NT2/D1 (cell line): ENCODE measurements around the gene GPR150.
A peak's percentile ranks its signal among the peaks of the same experiment; 100 is the strongest.
"Not testable (repeated sequence)": the region's sequence is repeated elsewhere in the genome, so short reads cannot be mapped to it uniquely, and the experiment has no call there.

Source experiments
- DNase-seq: peaks from one replicate; pipeline ENCODE4 v3.0.0-alpha.2; 2011; ENCODE audit warnings: low read depth, low spot score
- H3K27me3 ChIP-seq: 2 replicates; pipeline ENCODE4 v1.6.0; 2011; ENCODE audit warnings: mild to moderate bottlenecking; ENCODE audit not compliant: insufficient read length, insufficient read depth
- H3K36me3 ChIP-seq: 2 replicates; pipeline ENCODE4 v1.6.1; 2011; ENCODE audit warnings: mild to moderate bottlenecking, low read length, mixed read lengths; ENCODE audit not compliant: insufficient read depth, insufficient read length
- H3K4me1 ChIP-seq: 2 replicates; pipeline ENCODE4 v1.5.1; 2011; ENCODE audit not compliant: insufficient read depth, insufficient read length
- H3K4me3 ChIP-seq: 2 replicates; pipeline ENCODE4 v1.5.1; 2011; ENCODE audit warnings: low read depth; ENCODE audit not compliant: insufficient read length
- H3K9ac ChIP-seq: 2 replicates; pipeline ENCODE4 v1.6.0; 2011; ENCODE audit warnings: low read depth; ENCODE audit not compliant: insufficient read length
- H3K9me3 ChIP-seq: 2 replicates; pipeline ENCODE4 v1.5.1; 2011; ENCODE audit warnings: mild to moderate bottlenecking, low read length; ENCODE audit not compliant: insufficient read depth
- SUZ12 ChIP-seq: IDR thresholded peaks from 2 replicates; pipeline ENCODE4 v1.6.1; 2011; ENCODE audit not compliant: insufficient read length, insufficient read depth; ENCODE audit errors: extremely low read depth
- YY1 ChIP-seq: IDR thresholded peaks from 2 replicates; pipeline ENCODE4 v1.6.1; 2011; ENCODE audit not compliant: insufficient read length, insufficient read depth
- ZNF274 ChIP-seq: IDR thresholded peaks from 2 replicates; pipeline ENCODE4 v1.6.1; 2011; ENCODE audit warnings: mild to moderate bottlenecking, low read depth, low read length

The GPR150 gene

DNA sequence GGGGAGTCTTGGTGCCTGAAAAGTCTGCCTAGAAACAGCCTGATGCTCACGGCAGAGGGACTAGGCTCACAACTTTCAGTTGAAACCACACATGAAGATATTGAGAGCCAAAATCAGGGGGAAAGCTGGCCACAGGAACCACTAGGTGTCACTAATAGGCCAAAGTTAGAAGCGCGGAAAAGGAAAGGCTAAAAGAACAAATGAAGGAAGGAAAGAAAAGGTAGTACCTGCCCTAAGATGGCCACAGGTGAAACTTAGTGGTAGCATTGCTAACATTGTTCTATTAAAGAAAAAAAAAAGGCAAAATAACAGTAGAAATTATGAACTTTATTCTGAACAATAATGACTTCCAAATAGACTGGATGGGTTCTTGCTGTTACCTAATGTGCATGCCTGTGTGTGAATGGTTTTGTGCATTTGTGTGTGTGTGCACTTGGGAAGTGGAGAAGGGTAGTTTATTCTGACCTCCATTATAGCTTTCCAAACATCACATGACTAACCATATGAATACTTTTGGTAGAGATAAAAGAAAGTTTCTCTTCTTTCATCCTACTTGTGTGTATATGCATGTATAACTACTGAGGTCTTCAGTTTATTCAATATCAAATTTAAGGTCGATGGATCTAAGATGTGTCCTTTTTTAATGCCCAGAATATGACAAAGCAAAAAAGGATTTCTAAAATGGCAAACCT lies 24.6 kb downstream of the GPR150 start:
- H3K4me3 ChIP-seq: no peak overlapping the region

DNA sequence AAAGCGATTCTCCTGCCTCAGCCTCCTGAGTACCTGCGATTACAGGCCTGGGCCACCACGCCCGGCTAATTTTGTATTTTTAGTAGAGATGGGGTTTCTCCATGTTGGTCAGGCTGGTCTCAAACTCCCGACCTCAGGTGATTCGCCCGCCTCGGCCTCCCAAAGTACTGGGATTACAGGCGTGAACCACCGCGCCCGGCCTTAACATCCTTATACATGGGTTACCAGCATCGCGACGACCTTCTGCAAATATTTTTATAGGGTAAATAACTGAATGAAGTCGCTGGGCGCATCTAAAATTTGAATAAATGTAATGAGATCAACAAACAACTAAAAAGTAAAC lies 26.3 kb downstream of the GPR150 start:
- H3K9me3 ChIP-seq, H3K36me3 ChIP-seq, DNase-seq, H3K4me1 ChIP-seq, H3K9ac ChIP-seq, H3K27me3 ChIP-seq, H3K4me3 ChIP-seq: not testable (repeated sequence)

More for the DNA sequence above, 24.6 kb downstream of the GPR150 start:
- TF ChIP-seq SUZ12: no peak
- TF ChIP-seq ZNF274: no peak
- no peak for TF ChIP-seq YY1
- H3K9ac ChIP-seq: no peak overlapping the region
- no peaks in the 10 kb centered on the region for H3K4me1 ChIP-seq
- no peak for DNase-seq
- H3K27me3 ChIP-seq: no peaks in the 10 kb centered on the region
- H3K9me3 ChIP-seq: no peaks in the 10 kb centered on the region
- no peaks in the 10 kb centered on the region for H3K36me3 ChIP-seq

- Histone ChIP-seq H3K9ac (peak within 1 kb of the TSS; percentile 51), H3K36me3 (no peaks in the 10 kb centered on the region), H3K27me3 (no peaks in the 10 kb centered on the region), H3K9me3 (no peaks in the 10 kb centered on the region), H3K4me1 (no peaks in the 10 kb centered on the region), H3K4me3 (peak within 1 kb of the TSS; percentile 29)
- no peak for TF ChIP-seq ZNF274
- TF ChIP-seq YY1: no peak
- no peak for TF ChIP-seq SUZ12
- DNase-seq: peak; percentile 88
Observed at GRCh38 chr5:95646569-95647431, 26.9 kb downstream of the GPR150 start, which contains the start of gene RFESD. TSS of gene RFESD (plus strand) at chr5:95646777. CDS start at chr5:95652272, 5,495 bp downstream.

DNA sequence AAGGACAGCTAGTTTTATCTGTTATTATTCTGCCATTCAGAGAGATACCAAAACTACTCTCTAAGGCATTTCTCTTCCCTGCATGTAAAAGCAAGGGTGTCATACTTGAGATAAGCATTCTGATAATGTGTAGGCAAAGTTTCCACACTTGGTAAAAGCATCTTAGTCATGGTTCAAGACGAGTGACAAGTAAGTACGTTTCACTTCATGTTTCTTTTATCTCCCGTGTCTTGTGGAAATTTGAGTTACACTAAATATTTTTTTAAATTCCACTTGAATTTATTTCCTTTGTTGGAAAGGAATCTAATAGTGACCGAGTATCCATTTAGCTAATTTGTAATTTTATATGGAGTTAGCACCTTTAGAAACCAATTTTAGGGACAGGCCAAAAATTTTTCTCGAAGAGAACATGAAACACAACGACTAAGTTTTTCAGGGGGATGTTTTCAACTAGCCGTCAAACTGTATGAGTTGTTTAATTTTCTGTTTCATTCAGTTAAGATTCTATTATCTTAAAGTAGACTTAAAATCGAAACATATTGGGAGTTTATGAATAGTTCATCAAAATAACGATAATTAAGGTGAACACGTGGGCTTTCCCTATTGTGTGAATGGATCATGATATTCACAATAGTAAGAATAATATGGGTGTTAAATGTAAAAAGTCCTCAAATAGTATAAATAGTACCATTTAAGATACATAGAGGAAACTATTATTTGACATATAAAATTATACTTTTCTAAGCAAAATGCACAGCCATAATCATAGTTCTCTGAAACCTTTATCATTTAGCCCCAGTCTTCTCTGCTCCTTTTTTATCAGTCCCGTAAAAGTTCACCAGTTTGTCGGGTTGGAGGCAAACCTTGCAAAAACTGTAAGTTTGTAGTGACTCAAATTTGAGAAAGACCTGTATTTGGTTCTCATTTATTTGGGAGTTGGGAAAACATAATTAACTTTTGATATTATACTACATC lies 28.3 kb downstream of the GPR150 start:
- no peak for DNase-seq
- Histone ChIP-seq H3K4me3 (no peak overlapping the region), H3K4me1 (no peaks in the 10 kb centered on the region), H3K9ac (no peak overlapping the region), H3K27me3 (no peaks in the 10 kb centered on the region), H3K9me3 (no peaks in the 10 kb centered on the region), H3K36me3 (no peaks in the 10 kb centered on the region)
- TF ChIP-seq YY1: no peak
- TF ChIP-seq ZNF274: no peak
- no peak for TF ChIP-seq SUZ12

DNA sequence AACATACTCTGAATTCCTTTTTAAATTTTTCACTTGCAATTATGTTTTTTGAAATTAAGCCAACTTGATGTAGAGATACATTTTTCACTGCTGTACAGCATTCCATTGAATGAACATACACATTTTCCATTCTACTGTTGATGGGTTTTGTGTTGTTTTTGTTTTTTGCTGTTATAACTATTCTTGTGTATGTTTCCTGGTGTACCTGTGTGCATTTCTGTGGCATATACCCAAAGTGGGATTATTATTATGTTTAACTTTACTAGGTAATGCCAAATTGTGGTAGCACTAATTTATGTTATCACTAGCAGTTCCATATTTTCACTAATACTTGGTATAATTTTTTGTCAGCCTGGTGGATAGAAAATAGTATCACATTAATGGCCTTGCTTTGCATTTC lies 29.4 kb downstream of the GPR150 start:
- Histone ChIP-seq H3K36me3 (no peaks in the 10 kb centered on the region), H3K27me3 (no peaks in the 10 kb centered on the region), H3K4me3 (no peak overlapping the region), H3K4me1 (no peaks in the 10 kb centered on the region), H3K9ac (no peak overlapping the region), H3K9me3 (no peaks in the 10 kb centered on the region)
- DNase-seq: no peak
- TF ChIP-seq YY1 (no peak), SUZ12 (no peak), ZNF274 (no peak)

GRCh38 chr5:95649842-95650620 lies 30.1 kb downstream of the GPR150 start:
- TF ChIP-seq YY1 (no peak), SUZ12 (no peak), ZNF274 (no peak)

More at GRCh38 chr5:95649842-95650620, 30.1 kb downstream of the GPR150 start:
- Histone ChIP-seq H3K4me3 (no peak overlapping the region), H3K27me3 (no peaks in the 10 kb centered on the region), H3K4me1 (no peaks in the 10 kb centered on the region), H3K9me3 (no peaks in the 10 kb centered on the region), H3K36me3 (no peaks in the 10 kb centered on the region), H3K9ac (no peak overlapping the region)
- no peak for DNase-seq
